ENCODE measurements around the gene CREB3L1. TPM values are rescaled to one million over a fixed set of nuclear protein-coding genes. Genes with fewer than 3 reads are reported as not detected.
A peak's percentile ranks its signal among the peaks of the same experiment; 100 is the strongest.

The CREB3L1 gene
- total RNA-seq, 4 donors from 2014 or later: 0.81 to 5.2 (median 1.7) TPM

GRCh38 chr11:46272816-46273427 is 4.5 kb upstream of the CREB3L1 start:
- no peaks in the 10 kb centered on the region for H3K9me3 ChIP-seq
- peaks cover 0 to 52% (median 28%) of the 10 kb centered on the region in 3 donors for H3K4me1 ChIP-seq
- peaks cover 39% of the 10 kb centered on the region for H3K27me3 ChIP-seq
- 39 to 77% methylated on average over 5 to 7 of the region's 9 CpGs for WGBS, 2 donors (ENCODE audit: low coverage in 1 of 2)
- ATAC-seq: peak; percentile 81
- no peak overlapping the region for H3K4me3 ChIP-seq
- H3K36me3 ChIP-seq: no peaks in the 10 kb centered on the region
- no peak for TF ChIP-seq EP300 (IDR thresholded peaks at IDR 0.05)
- no peak for TF ChIP-seq CTCF (IDR thresholded peaks at IDR 0.05)
- TF ChIP-seq POLR2AphosphoS5 (IDR thresholded peaks at IDR 0.05): no peak
- H3K27ac ChIP-seq: peak overlapping the region in 3 of 4 donors; percentile 65 to 76 (median 72)

GRCh38 chr11:46273511-46274205 is 3.8 kb upstream of the CREB3L1 start:
- WGBS, 2 donors (ENCODE audit: low coverage in 1 of 2): 59 to 65% methylated on average over 4 of the region's 7 CpGs
- TF ChIP-seq POLR2A (IDR thresholded peaks at IDR 0.05) (no peak), CTCF (IDR thresholded peaks at IDR 0.05) (no peak), EP300 (IDR thresholded peaks at IDR 0.05) (no peak), POLR2AphosphoS5 (IDR thresholded peaks at IDR 0.05) (no peak)
- Histone ChIP-seq H3K4me3 (no peak overlapping the region), H3K9me3 (no peaks in the 10 kb centered on the region), H3K27me3 (peaks cover 46% of the 10 kb centered on the region), H3K27ac (peak overlapping the region; percentile 11 to 76 (median 68)), H3K36me3 (no peaks in the 10 kb centered on the region), H3K4me1 (peaks cover 0 to 59% (median 32%) of the 10 kb centered on the region in 3 donors)
- ATAC-seq: no peak

- H3K4me1 ChIP-seq: peaks cover 0 to 72% (median 38%) of the 10 kb centered on the region in 3 donors
- H3K27ac ChIP-seq: no peak overlapping the region
- 40% methylated on average over 2 of the region's 6 CpGs; no CpG with 5 or more reads in 1 of the 2 donors for WGBS, 2 donors (ENCODE audit: low coverage in 1 of 2)
These were observed 1.4 kb upstream of the CREB3L1 start for GRCh38 chr11:46275964-46276641.

GRCh38 chr11:46277313-46277621 is 195 bp upstream of the CREB3L1 start:
- peak; percentile 24 for ATAC-seq
- H3K9me3 ChIP-seq: no peaks in the 10 kb centered on the region
- H3K27me3 ChIP-seq: peaks cover 59% of the 10 kb centered on the region
- TF ChIP-seq POLR2AphosphoS5 (IDR thresholded peaks at IDR 0.05): no peak
- no peak for TF ChIP-seq EP300 (IDR thresholded peaks at IDR 0.05)
- no peak for TF ChIP-seq CTCF (IDR thresholded peaks at IDR 0.05)
- no peak for TF ChIP-seq POLR2A (IDR thresholded peaks at IDR 0.05)
- WGBS, 2 donors (ENCODE audit: low coverage in 1 of 2): 3 to 5% methylated on average over 7 to 8 of the region's 8 CpGs
- peak overlapping the region; percentile 11 to 64 for H3K4me3 ChIP-seq
- no peaks in the 10 kb centered on the region for H3K36me3 ChIP-seq
- peaks cover 0 to 73% (median 39%) of the 10 kb centered on the region in 3 donors for H3K4me1 ChIP-seq
- H3K27ac ChIP-seq: peak overlapping the region in 2 of 4 donors; percentile 67 to 80

More at GRCh38 chr11:46275964-46276641, 1.4 kb upstream of the CREB3L1 start:
- H3K9me3 ChIP-seq: no peaks in the 10 kb centered on the region
- no peaks in the 10 kb centered on the region for H3K36me3 ChIP-seq
- TF ChIP-seq POLR2A (IDR thresholded peaks at IDR 0.05) (no peak), POLR2AphosphoS5 (IDR thresholded peaks at IDR 0.05) (no peak), EP300 (IDR thresholded peaks at IDR 0.05) (no peak), CTCF (IDR thresholded peaks at IDR 0.05) (no peak)
- H3K4me3 ChIP-seq: no peak overlapping the region
- peaks cover 59% of the 10 kb centered on the region for H3K27me3 ChIP-seq
- ATAC-seq: no peak

Data from gastroesophageal sphincter (tissue), 4 donors.